Suprapubic skin (tissue), 3 donors: ENCODE measurements around the gene GRIK5.

ENCODE experiments used
- CTCF ChIP-seq, 2 donors: fragments of 200-600 bp in 1 of 2; fragments of 450-650 bp in 1 of 2; sonication (generic) in 1 of 2; IDR thresholded peaks; one replicate each; pipeline ENCODE4 v1.5.1; 2016 to 2019; ENCODE audit warnings: antibody characterized with exemption in 2 of 2, mild to moderate bottlenecking in 1 of 2, moderate library complexity in 1 of 2
- POLR2A ChIP-seq, 2 donors: fragments of 450-650 bp; IDR thresholded peaks; one replicate each; pipeline ENCODE4 v1.6.1; 2017; ENCODE audit warnings: antibody characterized with exemption in 2 of 2, mild to moderate bottlenecking in 2 of 2, moderate library complexity in 2 of 2

GRCh38 chr19:42089191-42089750, 19.3 kb upstream of the GRIK5 start:
- TF ChIP-seq CTCF (IDR thresholded peaks at IDR 0.05) (no peak), POLR2A (IDR thresholded peaks at IDR 0.05) (no peak)
